Mesenchymal stem cell (in vitro differentiated cells and primary cell): ENCODE measurements around the gene CSTPP1.

Experiments used
- DNase-seq: peaks from one replicate; pipeline ENCODE4 v3.0.0-alpha.2; 2013
- H2AFZ ChIP-seq: one replicate; pipeline ENCODE4 v1.6.1; 2013; ENCODE audit warnings: low read depth, mild to moderate bottlenecking, control low read depth, inconsistent platforms, low read length, moderate library complexity
- H2AK5ac ChIP-seq: 2 replicates; pipeline ENCODE4 v1.6.1; 2013; ENCODE audit warnings: low read length, moderate library complexity, mild to moderate bottlenecking, inconsistent platforms; ENCODE audit not compliant: severe bottlenecking
- H2BK120ac ChIP-seq: one replicate; pipeline ENCODE4 v1.6.1; 2013; ENCODE audit warnings: low read depth, mild to moderate bottlenecking, inconsistent platforms, low read length, moderate library complexity
- H2BK12ac ChIP-seq, 2 experiments: one replicate each; pipeline ENCODE4 v1.6.1; 2013; ENCODE audit warnings: inconsistent platforms in 2 of 2, low read length in 2 of 2, mild to moderate bottlenecking in 2 of 2, moderate library complexity in 2 of 2, control low read depth in 1 of 2
- H2BK15ac ChIP-seq: one replicate; pipeline ENCODE4 v1.6.1; 2013; ENCODE audit warnings: mild to moderate bottlenecking, low read depth, inconsistent platforms; ENCODE audit not compliant: poor library complexity, severe bottlenecking
- H2BK5ac ChIP-seq: 2 replicates; pipeline ENCODE4 v1.6.1; 2013; ENCODE audit warnings: low read depth, mild to moderate bottlenecking, low read length, control low read depth, inconsistent platforms; ENCODE audit not compliant: poor library complexity, severe bottlenecking
- H3K14ac ChIP-seq, 2 experiments: one replicate each; pipeline ENCODE4 v1.6.1; 2013; ENCODE audit warnings: inconsistent platforms in 2 of 2, low read length in 2 of 2, control low read depth in 1 of 2, mild to moderate bottlenecking in 1 of 2, moderate library complexity in 1 of 2
- H3K18ac ChIP-seq, 2 experiments: one replicate each; pipeline ENCODE4 v1.6.1; 2013; ENCODE audit warnings: inconsistent platforms in 2 of 2, low read length in 2 of 2, control low read depth in 1 of 2, low read depth in 1 of 2, mild to moderate bottlenecking in 1 of 2
- H3K23ac ChIP-seq, 2 experiments: one replicate each; pipeline ENCODE4 v1.6.1; 2013; ENCODE audit warnings: inconsistent platforms in 2 of 2, low read length in 2 of 2, mild to moderate bottlenecking in 2 of 2, moderate library complexity in 2 of 2, control low read depth in 1 of 2
- H3K27ac ChIP-seq: 2 replicates; pipeline ENCODE4 v1.5.1; 2013; ENCODE audit warnings: mild to moderate bottlenecking, moderate library complexity, low read length, control low read depth, inconsistent platforms; ENCODE audit not compliant: poor library complexity, severe bottlenecking
- H3K27me3 ChIP-seq, 2 experiments: 2 replicates each; pipeline versions ENCODE4 v1.6.1 to v1.7.0; 2013; ENCODE audit warnings: low read length in 2 of 2, mild to moderate bottlenecking in 2 of 2, moderate library complexity in 2 of 2, control low read depth in 1 of 2, inconsistent platforms in 1 of 2; ENCODE audit not compliant: control insufficient read depth in 1 of 2, insufficient read depth in 1 of 2
- H3K36me3 ChIP-seq, 2 experiments: 2 replicates each; pipeline versions ENCODE4 v1.6.1 to v1.7.0; 2013; ENCODE audit warnings: low read length in 2 of 2, control low read depth in 1 of 2, inconsistent platforms in 1 of 2, low read depth in 1 of 2, mild to moderate bottlenecking in 1 of 2; ENCODE audit not compliant: insufficient read depth in 2 of 2, control insufficient read depth in 1 of 2
- H3K4ac ChIP-seq, 2 experiments: one replicate each; pipeline ENCODE4 v1.6.1; 2013; ENCODE audit warnings: inconsistent platforms in 2 of 2, low read length in 2 of 2, mild to moderate bottlenecking in 2 of 2, moderate library complexity in 2 of 2, control low read depth in 1 of 2, low read depth in 1 of 2
- H3K4me1 ChIP-seq: 2 replicates; pipeline ENCODE4 v1.6.1; 2013; ENCODE audit warnings: low read depth, low read length, control low read depth; ENCODE audit not compliant: control insufficient read depth, insufficient read depth
- H3K4me2 ChIP-seq: 2 replicates; pipeline ENCODE4 v1.6.1; 2013; ENCODE audit warnings: low read length, mild to moderate bottlenecking, inconsistent platforms; ENCODE audit not compliant: poor library complexity, severe bottlenecking
- H3K4me3 ChIP-seq, 2 experiments: 2 replicates each; pipeline versions ENCODE4 v1.5.1 to v1.7.0; 2013; ENCODE audit warnings: low read length in 2 of 2, mild to moderate bottlenecking in 2 of 2, control low read depth in 1 of 2, low read depth in 1 of 2; ENCODE audit not compliant: insufficient read depth in 1 of 2
- H3K79me1 ChIP-seq: replicated peaks from 2 replicates; pipeline ENCODE4 v1.6.1; 2013; ENCODE audit warnings: mild to moderate bottlenecking, control low read depth, low read length, inconsistent platforms; ENCODE audit not compliant: poor library complexity, severe bottlenecking
- H3K9ac ChIP-seq: 2 replicates; pipeline ENCODE4 v1.7.0; 2013; ENCODE audit warnings: mild to moderate bottlenecking, low read length, moderate library complexity
- H3K9me3 ChIP-seq: 2 replicates; pipeline ENCODE4 v1.7.0; 2013; ENCODE audit warnings: mild to moderate bottlenecking, low read length; ENCODE audit not compliant: control insufficient read depth
- H4K8ac ChIP-seq: one replicate; pipeline ENCODE4 v1.6.1; 2013; ENCODE audit warnings: inconsistent platforms, mild to moderate bottlenecking, low read length, moderate library complexity
- H4K91ac ChIP-seq: one replicate; pipeline ENCODE4 v1.6.1; 2013; ENCODE audit warnings: mild to moderate bottlenecking, low read length, inconsistent platforms
- WGBS: methylation state at CpG from one replicate; pipeline ENCODE4 v1.1.7; 2013; ENCODE audit warnings: mixed read lengths; 5-methylcytosine and 5-hydroxymethylcytosine counted together

CSTPP1 gene

DNA sequence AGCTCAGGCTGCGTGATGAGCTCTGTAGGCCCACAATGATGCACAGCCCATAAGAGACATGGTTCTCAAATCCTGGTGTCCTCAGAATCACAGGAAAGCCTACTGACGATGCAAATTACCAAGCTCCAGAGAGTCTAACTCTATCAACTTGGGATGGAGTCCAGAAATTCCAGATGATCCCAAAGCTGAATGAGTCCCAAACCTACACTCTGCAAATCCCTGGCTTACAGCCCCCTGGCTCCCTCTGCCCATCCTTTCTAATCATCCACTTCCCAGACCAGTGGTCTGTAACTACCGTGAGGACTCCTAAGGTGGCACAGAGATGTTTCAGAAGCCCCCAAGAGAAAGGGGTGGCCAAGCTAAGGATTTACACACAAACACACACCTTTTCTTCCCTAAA, 226.6 kb downstream of the CSTPP1 start:
- Histone ChIP-seq H2AFZ (no peak overlapping the region), H3K4me3 (no peak overlapping the region), H3K9ac (no peak overlapping the region), H2AK5ac (no peak overlapping the region), H4K8ac (no peak overlapping the region), H2BK5ac (no peak overlapping the region), H3K14ac (no peak overlapping the region), H3K4ac (no peak overlapping the region), H3K27me3 (no peaks in the 10 kb centered on the region), H3K36me3 (peaks cover 65 to 72% of the 10 kb centered on the region in 2 experiments), H4K91ac (no peak overlapping the region), H2BK15ac (no peak overlapping the region), H3K79me1 (peaks cover 27% of the 10 kb centered on the region), H3K4me2 (no peak overlapping the region), H2BK12ac (no peak overlapping the region), H3K23ac (no peak overlapping the region), H2BK120ac (no peak overlapping the region), H3K9me3 (no peaks in the 10 kb centered on the region), H3K27ac (no peak overlapping the region), H3K4me1 (peaks cover 4% of the 10 kb centered on the region), H3K18ac (no peak overlapping the region)
- DNase-seq, result no peak
- 73% methylated on average over 3 of the region's 3 CpGs for WGBS

DNA sequence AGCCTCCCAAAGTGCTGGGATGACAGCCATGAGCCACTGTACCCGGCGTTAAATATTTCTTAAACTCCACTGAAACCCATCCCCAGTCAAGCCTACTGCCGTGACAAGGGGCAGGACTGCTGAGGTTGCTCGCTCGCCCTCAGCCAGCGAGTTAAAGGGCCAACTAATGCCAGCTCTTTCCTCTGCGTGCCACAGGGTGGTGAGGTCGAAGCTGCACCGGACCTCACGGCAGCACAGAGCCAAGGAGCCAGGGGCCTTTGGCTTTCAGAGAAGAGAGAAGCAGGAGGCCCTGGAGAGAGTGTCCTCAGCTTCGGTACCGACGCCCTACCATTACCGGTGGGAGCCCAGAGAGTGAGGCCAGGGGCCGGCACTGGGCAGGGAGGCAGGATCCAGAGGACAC, 227.3 kb downstream of the CSTPP1 start:
- no peak for DNase-seq
- no peak overlapping the region for H2BK5ac ChIP-seq
- peaks cover 4% of the 10 kb centered on the region for H3K4me1 ChIP-seq
- no peak overlapping the region for H2AFZ ChIP-seq
- peaks cover 30% of the 10 kb centered on the region for H3K79me1 ChIP-seq
- H3K9me3 ChIP-seq, result no peaks in the 10 kb centered on the region
- H3K18ac ChIP-seq, result no peak overlapping the region
- no peak overlapping the region for H3K9ac ChIP-seq
- no peak overlapping the region for H3K4me3 ChIP-seq
- H3K27ac ChIP-seq, result no peak overlapping the region
- no peak overlapping the region for H2BK120ac ChIP-seq
- no peak overlapping the region for H4K91ac ChIP-seq
- no peaks in the 10 kb centered on the region for H3K27me3 ChIP-seq
- H2AK5ac ChIP-seq, result no peak overlapping the region
- no peak overlapping the region for H3K23ac ChIP-seq
- H3K14ac ChIP-seq, result no peak overlapping the region
- no peak overlapping the region for H3K4ac ChIP-seq
- H2BK12ac ChIP-seq, result no peak overlapping the region
- H3K36me3 ChIP-seq, result peaks cover 69 to 78% of the 10 kb centered on the region in 2 experiments
- H2BK15ac ChIP-seq, result no peak overlapping the region
- H4K8ac ChIP-seq, result no peak overlapping the region
- WGBS, result 97% methylated on average over 15 of the region's 15 CpGs
- H3K4me2 ChIP-seq, result no peak overlapping the region

DNA sequence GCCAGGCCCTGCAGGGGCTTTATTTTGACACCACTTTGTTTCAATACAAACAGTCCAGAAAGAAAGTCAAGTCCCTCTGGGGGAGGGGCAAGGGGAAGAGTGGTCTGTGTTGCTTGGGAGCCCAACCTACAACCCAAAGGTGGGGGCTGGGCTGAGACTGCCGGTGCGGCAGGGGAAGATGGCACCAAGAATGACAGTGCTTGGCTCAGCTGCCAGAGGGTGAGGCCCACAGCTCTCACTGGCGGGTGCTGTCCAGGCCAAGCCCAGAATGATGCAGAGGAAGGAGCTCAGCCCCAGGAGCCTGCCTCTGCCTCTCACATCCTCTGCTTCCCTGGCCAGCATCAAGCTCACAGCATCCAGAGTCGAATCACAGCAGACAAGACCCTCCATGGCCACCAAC, 227.8 kb downstream of the CSTPP1 start:
- 93% methylated on average over 4 of the region's 4 CpGs for WGBS
- no peak overlapping the region for H3K4me2 ChIP-seq
- no peaks in the 10 kb centered on the region for H3K9me3 ChIP-seq
- H2BK120ac ChIP-seq, result no peak overlapping the region
- peaks cover 4% of the 10 kb centered on the region for H3K4me1 ChIP-seq
- H4K8ac ChIP-seq, result no peak overlapping the region
- peaks cover 30% of the 10 kb centered on the region for H3K79me1 ChIP-seq
- no peak overlapping the region for H2BK5ac ChIP-seq
- no peak overlapping the region for H3K4ac ChIP-seq
- H3K36me3 ChIP-seq, result peaks cover 71 to 78% of the 10 kb centered on the region in 2 experiments
- no peak overlapping the region for H2AK5ac ChIP-seq
- H3K9ac ChIP-seq, result no peak overlapping the region
- H2BK12ac ChIP-seq, result no peak overlapping the region
- no peak overlapping the region for H3K23ac ChIP-seq
- no peak overlapping the region for H3K4me3 ChIP-seq
- H2BK15ac ChIP-seq, result no peak overlapping the region
- H2AFZ ChIP-seq, result no peak overlapping the region
- no peak overlapping the region for H3K27ac ChIP-seq
- H3K18ac ChIP-seq, result no peak overlapping the region
- no peak for DNase-seq
- no peaks in the 10 kb centered on the region for H3K27me3 ChIP-seq
- no peak overlapping the region for H4K91ac ChIP-seq
- H3K14ac ChIP-seq, result no peak overlapping the region

DNA sequence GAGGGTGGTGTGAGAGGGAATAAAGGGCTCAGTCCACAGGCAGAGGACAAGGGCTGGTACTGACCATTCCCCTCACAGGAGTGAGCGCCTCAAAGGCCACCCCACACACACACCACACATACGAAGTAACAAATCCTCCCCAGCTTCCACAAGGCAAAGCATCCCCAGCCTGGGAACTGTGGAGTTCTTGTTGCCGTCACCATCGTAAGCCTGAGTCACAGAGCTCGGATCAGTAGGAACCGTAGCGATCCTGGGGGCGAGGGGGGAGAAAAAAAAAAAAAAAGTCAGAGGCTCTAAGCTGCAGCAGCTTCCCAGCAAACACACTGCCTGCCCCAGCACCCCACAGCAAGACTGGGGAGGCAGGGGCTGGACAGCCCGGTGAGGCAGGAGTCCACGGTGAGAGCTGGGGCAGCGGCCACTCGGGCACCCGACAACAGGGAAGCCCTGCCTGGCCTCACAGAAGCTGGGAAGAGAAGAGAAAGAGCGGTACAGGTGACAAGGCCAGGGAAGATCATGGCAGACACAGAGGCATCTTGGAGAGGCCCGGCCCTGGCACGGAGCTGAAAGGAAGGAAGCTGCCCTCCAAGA, 228.8 kb downstream of the CSTPP1 start:
- no peak overlapping the region for H3K4me3 ChIP-seq
- H3K4me1 ChIP-seq, result peaks cover 4% of the 10 kb centered on the region
- H2BK120ac ChIP-seq, result no peak overlapping the region
- H3K9ac ChIP-seq, result no peak overlapping the region
- H2AFZ ChIP-seq, result no peak overlapping the region
- no peak overlapping the region for H2BK12ac ChIP-seq
- no peak for DNase-seq
- H3K14ac ChIP-seq, result no peak overlapping the region
- H4K8ac ChIP-seq, result no peak overlapping the region
- 97% methylated on average over 11 of the region's 16 CpGs for WGBS
- H3K79me1 ChIP-seq, result peaks cover 33% of the 10 kb centered on the region
- H3K23ac ChIP-seq, result no peak overlapping the region
- H4K91ac ChIP-seq, result no peak overlapping the region
- no peaks in the 10 kb centered on the region for H3K27me3 ChIP-seq
- H3K9me3 ChIP-seq, result no peaks in the 10 kb centered on the region
- H3K4me2 ChIP-seq, result no peak overlapping the region
- no peak overlapping the region for H2AK5ac ChIP-seq
- no peak overlapping the region for H3K18ac ChIP-seq
- no peak overlapping the region for H3K27ac ChIP-seq
- H3K4ac ChIP-seq, result no peak overlapping the region
- H2BK5ac ChIP-seq, result no peak overlapping the region
- peaks cover 76 to 82% of the 10 kb centered on the region in 2 experiments for H3K36me3 ChIP-seq
- no peak overlapping the region for H2BK15ac ChIP-seq
